MV-4-11 (cell line): Measurements from ENCODE around the gene BCAM.
A peak's percentile ranks its signal among the peaks of the same experiment; 100 is the strongest.
"Not testable (repeated sequence)": the region's sequence is repeated elsewhere in the genome, so short reads cannot be mapped to it uniquely, and the experiment has no call there.

Experiments used
- DNase-seq: peaks from one replicate; lab custom pipeline; 2025; lab: John Stamatoyannopoulos, UW

The BCAM gene

DNA sequence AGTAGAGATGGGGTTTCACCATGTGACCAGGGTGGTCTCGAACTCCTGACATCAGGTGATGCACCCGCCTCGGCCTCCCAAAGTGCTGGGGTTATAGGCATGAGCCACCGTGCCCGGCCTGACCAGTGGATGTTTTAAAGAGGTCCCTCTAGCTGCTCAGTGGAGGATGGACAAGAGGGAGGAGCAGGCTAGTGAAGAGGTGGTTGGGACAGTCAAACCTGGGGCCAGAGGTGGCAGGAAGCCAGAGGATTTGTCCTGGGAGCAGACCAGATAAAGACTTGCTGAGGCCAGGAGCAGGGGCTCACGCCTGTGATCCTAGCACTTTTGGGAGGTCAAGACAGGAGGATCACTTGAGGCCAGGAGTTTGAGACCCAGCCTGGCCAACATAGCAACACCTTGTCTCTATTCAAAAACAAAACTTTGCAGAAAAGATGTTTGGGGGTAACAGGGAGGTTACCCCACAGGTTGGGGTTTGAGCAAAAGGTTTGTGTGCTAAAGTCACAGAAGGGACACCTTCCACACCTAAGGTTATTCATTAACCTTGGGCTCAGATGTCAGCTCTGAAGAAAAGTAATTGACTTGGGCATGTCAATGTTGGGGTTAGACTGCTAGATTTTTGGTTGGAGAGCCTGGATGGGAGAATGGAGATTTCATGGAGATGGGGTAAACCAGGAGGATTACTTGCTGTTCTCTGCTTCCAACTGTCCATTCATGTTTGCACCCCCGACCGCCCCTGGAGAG lies 9.0 kb downstream of the BCAM start:
- DNase-seq, result no peak

DNA sequence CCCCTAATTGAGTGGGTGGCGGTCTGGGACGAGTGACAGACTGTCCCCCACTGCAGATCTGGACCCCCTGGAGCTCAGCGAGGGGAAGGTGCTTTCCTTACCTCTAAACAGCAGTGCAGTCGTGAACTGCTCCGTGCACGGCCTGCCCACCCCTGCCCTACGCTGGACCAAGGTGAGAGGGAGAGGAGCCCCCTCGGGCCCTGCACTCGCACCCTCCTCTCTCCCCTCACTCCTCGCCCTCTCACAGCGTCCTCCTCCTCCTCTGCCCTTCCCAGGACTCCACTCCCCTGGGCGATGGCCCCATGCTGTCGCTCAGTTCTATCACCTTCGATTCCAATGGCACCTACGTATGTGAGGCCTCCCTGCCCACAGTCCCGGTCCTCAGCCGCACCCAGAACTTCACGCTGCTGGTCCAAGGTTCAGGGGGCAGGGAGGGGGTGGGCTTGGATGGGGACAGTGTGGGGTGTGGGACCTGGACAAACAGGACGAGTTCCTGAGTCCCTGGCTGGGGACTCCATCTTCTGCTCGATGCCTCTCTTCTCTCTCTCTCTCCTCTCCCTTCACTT lies 9.6 kb downstream of the BCAM start:
- DNase-seq, result no peak

DNA sequence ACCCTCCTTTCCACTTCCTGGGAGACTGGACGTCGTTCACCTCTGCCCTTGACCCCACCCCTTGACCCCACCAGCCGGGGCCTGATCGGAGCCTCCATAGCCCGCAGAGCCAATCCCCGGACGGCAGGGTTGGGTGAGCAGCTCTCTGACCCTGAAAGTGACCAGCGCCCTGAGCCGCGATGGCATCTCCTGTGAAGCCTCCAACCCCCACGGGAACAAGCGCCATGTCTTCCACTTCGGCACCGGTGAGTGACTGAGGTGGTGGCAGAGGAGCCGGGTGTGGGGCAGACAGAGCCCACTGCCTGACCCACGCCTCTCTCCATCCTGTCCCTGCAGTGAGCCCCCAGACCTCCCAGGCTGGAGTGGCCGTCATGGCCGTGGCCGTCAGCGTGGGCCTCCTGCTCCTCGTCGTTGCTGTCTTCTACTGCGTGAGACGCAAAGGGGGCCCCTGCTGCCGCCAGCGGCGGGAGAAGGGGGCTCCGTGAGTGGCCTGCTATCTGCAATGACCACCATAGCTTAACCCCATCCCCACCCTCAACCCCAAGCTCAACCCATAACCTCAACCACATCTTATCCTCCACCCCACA lies 10.4 kb downstream of the BCAM start:
- DNase-seq, result no peak

DNA sequence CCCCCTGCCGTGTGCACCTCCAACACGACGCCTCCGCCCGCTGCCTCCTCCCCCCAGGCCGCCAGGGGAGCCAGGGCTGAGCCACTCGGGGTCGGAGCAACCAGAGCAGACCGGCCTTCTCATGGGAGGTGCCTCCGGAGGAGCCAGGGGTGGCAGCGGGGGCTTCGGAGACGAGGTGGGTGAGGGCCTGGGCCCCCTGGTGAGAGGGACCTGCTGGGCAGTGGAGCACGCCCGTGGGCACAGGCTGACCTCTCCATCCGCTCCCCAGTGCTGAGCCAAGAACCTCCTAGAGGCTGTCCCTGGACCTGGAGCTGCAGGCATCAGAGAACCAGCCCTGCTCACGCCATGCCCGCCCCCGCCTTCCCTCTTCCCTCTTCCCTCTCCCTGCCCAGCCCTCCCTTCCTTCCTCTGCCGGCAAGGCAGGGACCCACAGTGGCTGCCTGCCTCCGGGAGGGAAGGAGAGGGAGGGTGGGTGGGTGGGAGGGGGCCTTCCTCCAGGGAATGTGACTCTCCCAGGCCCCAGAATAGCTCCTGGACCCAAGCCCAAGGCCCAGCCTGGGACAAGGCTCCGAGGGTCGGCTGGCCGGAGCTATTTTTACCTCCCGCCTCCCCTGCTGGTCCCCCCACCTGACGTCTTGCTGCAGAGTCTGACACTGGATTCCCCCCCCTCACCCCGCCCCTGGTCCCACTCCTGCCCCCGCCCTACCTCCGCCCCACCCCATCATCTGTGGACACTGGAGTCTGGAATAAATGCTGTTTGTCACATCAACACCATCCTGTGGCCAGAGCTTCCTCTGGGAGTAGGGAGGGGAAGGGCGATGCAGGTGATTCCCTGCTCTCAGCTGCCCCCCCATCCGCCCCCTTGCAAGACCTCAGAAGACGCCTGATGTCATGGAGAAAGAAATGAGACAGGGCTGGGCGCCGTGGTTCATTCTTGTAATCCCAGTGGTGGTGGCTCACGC lies 12.0 kb downstream of the BCAM start:
- DNase-seq, result no peak

DNA sequence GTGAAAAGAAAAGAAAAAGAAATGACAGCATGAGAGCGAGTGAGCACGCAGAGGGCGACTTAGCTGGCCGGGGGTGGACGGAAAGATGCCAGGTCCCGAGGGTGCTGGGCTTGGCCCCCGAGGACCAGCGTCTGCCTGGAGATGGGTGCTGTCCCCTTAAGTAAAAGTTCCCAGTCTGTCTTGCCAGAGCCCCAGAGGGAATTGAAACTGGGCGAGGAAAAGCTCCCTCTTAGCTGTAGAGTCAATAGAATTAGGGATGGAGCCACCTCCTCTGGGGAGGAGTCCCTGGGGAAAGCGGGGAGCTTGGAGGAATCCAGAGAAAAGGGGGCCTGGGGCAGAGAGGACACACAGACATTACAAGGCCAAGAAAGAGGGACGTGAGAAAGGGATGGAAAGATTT lies 13.3 kb downstream of the BCAM start:
- no peak for DNase-seq

DNA sequence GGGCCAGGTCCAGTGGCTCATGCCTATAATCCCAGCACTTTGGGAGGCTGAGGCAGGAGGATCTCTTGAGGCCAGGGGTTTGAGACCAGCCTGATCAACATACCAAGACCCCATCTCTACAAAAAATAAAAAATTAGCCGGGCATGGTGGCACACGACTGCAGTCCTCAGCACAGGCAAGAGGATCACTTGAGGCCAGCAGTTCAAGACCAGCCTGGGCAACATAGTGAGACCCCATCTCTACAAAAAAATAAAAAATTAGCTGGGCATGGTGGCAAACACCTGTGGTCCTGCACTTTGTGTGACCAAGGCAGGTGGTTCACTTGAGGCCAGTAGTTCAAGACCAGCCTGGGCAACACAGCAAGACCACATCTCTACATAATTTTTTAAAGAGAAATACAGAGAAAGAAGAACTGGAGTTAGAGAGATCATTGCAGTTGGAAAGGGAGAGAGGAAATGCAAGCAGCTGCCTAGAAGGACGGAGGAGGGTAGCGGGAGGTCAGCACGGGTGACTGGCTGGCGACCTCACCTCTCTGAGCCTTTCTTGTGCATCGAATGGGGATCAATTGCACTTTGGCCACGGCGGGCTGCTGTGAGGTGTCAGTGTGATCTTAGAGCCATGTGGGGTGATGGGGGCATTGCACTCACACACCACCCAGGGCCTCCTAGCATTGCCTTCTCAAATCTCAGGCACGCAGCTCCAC lies 13.9 kb downstream of the BCAM start:
- peak; percentile 19 for DNase-seq

DNA sequence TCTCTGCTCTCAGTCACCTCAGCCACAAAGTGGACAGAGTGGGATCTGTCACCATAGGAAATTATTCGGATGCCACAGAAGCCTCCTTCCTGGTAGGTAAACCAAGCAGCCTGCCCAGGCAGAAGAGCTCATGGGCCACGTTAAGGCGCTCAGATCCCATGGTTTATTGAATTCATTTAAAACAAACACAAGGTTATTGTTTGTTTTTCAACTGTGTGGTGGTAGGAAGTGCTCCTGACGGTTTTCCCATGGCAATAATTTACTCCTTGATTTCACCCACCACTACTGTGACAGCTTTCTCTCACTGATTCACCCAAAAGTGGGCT lies 14.4 kb downstream of the BCAM start:
- DNase-seq, result no peak

DNA sequence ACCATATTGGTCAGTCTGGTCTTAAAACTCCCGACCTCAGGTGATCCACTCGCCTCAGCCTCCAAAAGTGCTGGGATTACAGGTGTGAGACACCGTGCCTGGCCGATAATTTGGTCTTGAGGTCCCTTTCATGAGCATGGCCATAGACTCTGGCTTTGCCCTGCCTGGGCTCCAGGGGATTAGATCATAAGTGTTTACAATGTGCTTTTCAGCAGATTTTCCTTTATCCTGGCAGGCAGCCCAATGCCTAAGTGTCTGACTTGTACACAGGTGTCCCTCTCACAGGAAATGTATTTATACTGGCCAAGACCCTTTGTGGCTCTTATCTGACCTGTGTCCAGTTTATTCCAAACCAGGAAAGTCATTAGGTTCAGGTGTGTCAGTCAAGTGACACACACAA lies 15.9 kb downstream of the BCAM start:
- DNase-seq, result no peak

DNA sequence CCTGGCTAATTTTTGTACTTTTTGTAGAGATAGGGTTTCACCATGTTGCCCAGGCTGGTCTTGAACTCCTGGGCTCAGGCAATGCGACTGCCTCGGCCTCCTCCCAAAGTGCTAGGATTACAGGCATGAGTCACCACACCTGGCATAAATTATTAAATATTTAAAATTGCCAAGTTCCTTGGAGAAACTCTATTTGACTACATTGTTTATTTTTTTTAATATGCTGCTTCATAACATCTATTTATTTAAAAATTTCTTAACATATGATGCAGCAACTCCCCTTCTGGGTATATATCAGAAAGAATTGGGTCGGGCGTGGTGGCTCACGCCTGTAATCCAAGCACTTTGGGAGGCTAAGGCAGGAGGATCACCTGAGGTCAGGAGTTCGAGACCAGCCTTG lies 24.0 kb downstream of the BCAM start:
- DNase-seq, result not testable (repeated sequence)

DNA sequence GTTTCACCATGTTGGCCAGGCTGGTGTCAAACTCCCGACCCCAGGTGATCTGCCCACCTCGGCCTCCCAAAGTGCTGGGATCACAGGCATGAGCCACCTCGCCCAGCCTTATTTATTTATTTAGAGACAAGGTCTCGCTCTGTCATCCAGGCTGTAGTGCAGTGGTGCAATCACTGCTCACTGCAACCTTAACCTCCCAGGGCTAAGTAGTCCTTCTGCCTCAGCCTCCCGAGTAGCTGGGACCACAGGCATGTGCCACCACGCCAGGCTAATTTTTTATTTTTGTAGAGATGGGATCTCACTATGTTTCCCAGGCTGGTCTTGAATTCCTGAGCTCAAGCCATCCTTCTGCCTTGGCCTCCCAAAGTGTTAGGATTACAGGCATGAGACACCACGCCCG lies 25.5 kb downstream of the BCAM start:
- DNase-seq, result not testable (repeated sequence)

DNA sequence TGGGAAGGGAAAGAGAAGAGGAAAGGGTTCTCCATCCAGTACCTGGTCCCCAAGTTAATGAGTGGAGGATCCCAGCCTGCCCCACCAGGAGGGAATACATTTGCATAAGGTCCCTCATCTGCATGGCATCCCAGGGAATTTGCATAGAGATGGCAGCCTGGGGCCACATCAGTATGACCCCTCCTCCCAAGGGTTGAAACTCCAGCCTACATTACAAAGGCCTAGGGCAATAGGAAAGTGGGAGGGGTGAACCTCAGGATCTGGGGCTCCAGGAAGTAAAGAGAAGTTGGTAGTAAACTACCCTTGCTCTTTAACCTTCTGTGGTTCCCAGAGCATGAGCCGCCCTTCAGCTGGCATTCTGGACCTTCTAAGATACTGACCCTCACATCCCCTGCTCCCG lies 30.4 kb downstream of the BCAM start:
- no peak for DNase-seq

DNA sequence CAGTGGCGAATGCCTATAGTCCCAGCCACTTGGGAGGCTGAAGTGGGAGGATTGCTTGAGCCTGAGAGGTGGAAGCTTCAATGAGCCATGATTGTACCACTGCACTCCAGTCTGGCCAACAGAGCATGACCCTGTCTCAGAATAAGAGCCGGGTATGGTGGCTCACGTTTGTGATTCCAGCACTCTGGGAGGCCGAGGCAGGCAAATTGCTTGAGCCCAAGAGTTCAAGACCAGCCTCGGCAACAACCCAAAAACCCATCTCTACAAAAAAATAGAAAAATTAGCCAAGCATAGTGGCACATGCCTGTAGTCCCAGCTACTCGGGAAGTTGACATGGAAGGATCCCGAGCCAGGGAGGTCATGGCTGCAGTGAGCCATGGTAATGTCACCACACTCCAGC lies 31.9 kb downstream of the BCAM start:
- DNase-seq, result no peak

DNA sequence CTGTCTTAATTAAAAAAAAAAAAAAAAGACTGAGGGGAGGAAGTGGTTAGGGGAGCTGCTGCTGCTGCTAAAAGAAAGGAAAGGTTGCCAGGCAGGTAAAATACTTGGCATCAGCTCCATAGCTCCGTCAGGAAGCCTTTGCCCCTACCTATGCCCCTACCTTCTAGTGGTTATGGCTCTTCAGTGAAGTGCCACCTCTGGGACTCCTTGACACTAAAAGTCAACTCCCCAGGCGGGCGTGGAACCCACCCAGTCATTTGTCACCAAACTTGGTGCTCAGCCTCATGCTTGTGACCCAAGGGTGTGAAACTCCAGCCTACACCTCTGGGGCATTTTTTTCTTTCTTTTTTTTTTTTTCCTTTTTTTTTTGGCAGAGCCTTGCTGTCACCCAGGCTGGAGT lies 32.3 kb downstream of the BCAM start:
- DNase-seq, result no peak

DNA sequence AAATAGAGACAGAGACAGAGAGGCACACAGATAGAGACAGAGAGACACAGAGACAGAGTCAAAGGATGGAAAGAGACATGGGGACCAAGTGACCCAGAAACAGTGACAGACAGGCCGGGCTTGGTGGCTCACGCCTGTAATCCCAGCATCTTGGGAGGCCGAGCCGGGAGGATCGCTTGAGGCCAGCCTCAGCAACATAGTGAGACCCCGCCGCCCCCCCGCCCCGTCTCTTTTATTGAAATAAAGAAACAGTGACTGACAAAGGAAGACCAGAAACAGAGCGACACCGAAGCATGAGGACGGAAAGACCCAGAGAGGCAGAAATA lies 36.3 kb downstream of the BCAM start:
- no peak for DNase-seq

DNA sequence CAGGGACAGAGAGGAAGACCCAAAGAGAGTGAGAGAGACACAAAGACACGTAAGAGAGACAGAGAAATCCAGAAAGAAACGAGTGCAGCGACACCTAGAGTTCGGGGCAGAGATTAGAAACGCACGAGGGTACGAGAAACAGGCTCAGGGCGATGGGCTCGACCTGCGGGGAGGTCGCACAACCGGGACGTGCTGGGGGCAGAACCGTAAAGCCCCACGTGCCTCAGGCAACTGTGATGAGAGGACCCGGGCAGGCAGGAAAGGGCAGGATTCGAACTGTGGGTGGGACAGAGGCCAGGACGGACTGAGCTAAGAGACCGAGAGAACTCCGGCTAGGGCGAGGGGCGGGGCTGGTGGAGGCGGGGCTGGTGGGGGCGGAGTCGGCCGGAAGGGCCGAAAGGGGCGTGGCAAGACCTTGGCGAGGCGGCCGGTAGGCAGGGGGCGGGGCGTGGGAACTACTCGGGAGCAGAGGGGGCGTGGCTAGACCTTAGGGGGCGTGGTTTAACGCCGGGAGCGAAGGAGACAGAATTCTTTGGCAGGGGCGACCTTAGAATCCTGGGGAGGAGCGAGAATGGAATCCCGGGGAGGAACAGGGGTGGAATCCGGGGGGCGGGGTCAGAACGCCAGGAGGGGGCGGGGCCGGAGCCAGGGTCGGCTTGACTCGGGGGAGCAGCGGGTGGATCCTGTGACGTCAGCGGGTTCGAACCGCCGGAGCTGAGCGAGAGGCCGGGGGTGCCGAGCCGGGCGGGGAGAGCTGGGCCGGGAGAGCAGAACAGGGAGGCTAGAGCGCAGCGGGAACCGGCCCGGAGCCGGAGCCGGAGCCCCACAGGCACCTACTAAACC lies 36.9 kb downstream of the BCAM start, which contains the start of gene NECTIN2:
TSS of gene NECTIN2 (plus strand) at position 686 of the 843 bp plus-strand sequence. CDS start 229 bp downstream, outside the sequence.
- DNase-seq, result peak; percentile 93

DNA sequence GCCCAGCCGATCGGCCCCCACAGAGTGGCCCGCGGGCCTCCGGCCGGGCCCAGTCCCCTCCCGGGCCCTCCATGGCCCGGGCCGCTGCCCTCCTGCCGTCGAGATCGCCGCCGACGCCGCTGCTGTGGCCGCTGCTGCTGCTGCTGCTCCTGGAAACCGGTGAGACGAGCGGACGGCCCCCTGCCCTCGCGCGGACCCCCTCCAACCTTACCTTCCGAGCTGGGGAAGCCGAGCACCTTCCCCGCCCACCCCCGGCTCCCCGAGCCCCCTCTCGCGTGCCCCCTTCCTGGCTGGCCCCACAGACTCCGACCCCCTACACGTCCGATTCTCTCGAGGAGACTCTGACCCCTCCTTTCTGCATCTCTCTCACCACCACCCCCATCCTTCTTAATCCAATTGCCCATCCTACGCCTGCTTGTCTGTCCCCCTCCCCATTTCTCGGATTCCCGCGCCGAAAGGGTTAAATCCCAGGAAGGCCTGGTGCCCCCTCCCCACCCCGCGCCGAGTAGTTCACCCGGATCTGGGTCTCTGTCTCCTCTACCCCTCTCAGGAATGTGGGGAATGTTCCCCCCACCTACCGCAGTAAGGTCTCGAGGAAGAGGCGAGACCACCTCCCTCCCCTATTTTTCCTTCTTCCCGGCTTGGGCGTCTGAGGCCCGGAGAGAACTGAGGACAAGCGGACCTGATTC lies 37.7 kb downstream of the BCAM start:
- DNase-seq, result no peak

DNA sequence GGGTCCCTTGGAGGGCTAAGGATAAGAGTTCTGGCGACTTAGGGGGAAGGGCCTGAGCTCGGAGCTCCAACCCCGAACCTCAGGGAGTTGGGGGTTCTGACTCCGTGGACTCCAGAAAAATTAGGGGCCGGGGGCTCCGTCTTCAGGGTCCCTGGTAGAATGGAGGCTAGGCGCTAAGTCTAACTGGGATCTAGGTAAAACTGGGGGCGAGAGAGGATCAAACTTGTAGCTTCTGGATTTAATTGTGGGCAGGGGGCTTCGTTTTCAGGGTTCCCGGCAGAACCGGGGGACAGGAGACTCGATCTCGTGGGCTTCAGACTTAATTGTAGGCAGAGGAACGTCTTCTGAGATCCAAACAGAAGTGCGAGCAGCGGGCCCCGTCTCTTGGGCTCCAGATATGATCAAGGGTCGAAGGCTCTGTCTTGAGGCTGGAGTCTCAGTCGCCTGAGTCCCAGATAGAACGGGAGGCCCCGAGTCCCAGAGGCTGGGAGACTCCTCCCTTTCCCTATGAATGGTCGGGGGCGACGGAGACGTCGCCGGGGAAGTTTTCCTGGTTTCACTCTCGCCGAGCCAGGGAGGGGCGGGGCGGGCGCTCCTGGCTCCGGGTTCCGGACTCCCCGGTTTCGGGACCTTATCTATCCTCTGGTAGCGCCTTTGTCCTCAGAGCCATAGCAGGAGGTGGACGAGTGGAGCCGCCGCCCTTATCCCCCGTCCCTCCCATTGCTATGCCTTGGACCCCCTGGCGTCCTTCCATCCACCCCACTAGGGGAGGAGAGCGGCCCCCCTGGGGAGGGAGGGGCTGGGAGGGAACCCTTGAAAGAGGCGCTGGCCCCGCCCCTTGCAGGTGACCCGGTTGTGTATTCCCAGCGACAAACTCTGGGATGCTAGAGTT lies 38.5 kb downstream of the BCAM start:
- peak; percentile 40 for DNase-seq

DNA sequence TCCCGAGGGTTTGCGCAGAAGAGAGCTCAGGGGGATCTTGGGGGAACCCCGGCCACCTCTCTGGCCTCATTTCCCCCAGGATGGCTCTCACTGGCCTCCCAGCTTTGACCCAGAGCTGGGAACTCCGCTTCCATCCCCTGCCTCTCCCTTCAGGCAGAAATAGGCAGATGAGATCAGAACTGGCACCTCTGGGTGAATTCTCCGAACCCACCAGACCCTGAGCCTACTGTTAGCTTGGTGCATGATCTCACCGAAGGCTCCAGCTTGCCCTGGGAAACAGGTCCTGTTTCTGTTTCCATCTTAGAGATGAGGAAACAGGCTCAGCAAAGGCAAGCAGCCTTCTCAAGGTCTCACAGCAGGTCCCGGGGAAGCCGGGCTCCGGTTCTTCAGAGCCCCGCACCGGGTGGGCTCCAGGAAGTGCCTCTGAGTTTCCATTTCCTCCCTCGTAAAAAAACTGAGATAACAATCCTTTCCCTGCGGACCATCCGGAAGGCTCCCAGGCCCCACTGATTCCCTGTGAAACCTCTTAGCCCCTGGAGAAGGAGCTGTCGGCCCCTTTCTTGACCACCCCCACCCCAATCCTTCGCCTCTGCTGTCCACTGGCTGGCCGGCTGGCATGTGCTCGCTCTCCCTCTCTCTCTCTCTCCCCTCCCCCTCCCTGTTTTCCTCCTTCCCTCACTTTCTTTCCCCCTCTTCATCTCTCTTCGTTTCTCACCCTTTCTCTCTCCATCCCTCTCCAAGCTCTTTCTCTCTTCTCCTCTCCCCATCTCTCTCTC lies 39.3 kb downstream of the BCAM start:
- peak; percentile 39 for DNase-seq
